ENCODE measurements around the gene SLC16A10.

SLC16A10 gene

GRCh38 chr6:111242452-111242851 lies 155.1 kb downstream of the SLC16A10 start:
- TF ChIP-seq TAF1 (IDR thresholded peaks at IDR 0.05; ENCODE audit: borderline replicate concordance, insufficient read depth, low read length) (no peak), FOXP2 (optimal IDR thresholded peaks at IDR 0.05; ENCODE audit: borderline replicate concordance, extremely low read depth, extremely low read length, insufficient read depth) (no peak), POLR2AphosphoS5 (IDR thresholded peaks at IDR 0.05; ENCODE audit: low read depth, low read length) (no peak), REST (IDR thresholded peaks at IDR 0.05; ENCODE audit: insufficient read depth in 1 of 2, low read depth in 2 of 2, low read length in 2 of 2) (no peak), SIN3A (IDR thresholded peaks at IDR 0.05; ENCODE audit: borderline replicate concordance, insufficient read depth, low read length) (no peak)

DNA sequence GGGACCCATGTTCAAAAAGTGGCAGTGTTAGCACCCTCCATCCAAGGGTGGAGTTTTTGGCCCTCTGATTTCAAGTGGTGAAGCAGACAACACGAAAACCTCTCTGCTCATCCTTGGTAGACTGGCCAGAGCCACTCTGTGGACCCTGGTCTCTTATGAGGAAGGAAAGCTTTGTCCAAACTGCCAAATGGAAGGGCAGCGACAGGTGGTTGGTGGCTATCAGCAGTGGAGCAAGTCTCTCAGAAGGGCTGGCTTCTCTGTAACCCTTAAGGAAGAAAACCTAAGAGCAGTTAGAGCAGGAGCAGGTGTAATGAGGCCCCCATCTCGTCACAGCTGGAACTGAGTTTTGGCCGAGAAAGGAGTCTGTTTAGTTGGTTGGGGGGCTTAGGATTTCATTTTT lies 155.8 kb downstream of the SLC16A10 start:
- TF ChIP-seq FOXP2 (optimal IDR thresholded peaks at IDR 0.05; ENCODE audit: borderline replicate concordance, extremely low read depth, extremely low read length, insufficient read depth): no peak
- TF ChIP-seq TAF1 (IDR thresholded peaks at IDR 0.05; ENCODE audit: borderline replicate concordance, insufficient read depth, low read length): no peak
- TF ChIP-seq REST (IDR thresholded peaks at IDR 0.05; ENCODE audit: insufficient read depth in 1 of 2, low read depth in 2 of 2, low read length in 2 of 2): no peak
- TF ChIP-seq POLR2AphosphoS5 (IDR thresholded peaks at IDR 0.05; ENCODE audit: low read depth, low read length): no peak

DNA sequence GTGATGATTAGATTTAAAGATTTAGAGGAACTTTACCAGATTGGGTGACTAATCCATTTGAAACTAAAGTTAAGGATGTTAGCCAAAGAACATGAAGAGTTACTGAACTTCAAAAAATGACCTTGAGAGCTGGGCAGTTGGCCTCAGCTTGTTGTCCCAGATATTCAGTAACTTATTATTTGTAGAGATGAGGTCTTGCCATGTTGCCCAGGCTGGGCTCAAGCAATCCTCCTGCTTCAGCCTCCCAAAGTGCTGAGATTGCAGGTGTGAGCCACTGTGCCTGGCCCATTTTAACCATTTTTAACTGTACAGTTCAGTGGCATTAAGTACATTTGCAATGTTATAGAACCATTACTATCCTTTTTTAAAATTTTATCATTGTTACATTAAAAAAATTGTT lies 161.5 kb downstream of the SLC16A10 start:
- no peak for TF ChIP-seq POLR2AphosphoS5 (IDR thresholded peaks at IDR 0.05; ENCODE audit: low read depth, low read length)
- TF ChIP-seq TAF1 (IDR thresholded peaks at IDR 0.05; ENCODE audit: borderline replicate concordance, insufficient read depth, low read length): no peak
- TF ChIP-seq FOXP2 (optimal IDR thresholded peaks at IDR 0.05; ENCODE audit: borderline replicate concordance, extremely low read depth, extremely low read length, insufficient read depth): no peak
- no peak for TF ChIP-seq REST (IDR thresholded peaks at IDR 0.05; ENCODE audit: insufficient read depth in 1 of 2, low read depth in 2 of 2, low read length in 2 of 2)
- TF ChIP-seq SIN3A (IDR thresholded peaks at IDR 0.05; ENCODE audit: borderline replicate concordance, insufficient read depth, low read length): no peak

GRCh38 chr6:111250791-111251354 lies 163.6 kb downstream of the SLC16A10 start:
- TF ChIP-seq TAF1 (IDR thresholded peaks at IDR 0.05; ENCODE audit: borderline replicate concordance, insufficient read depth, low read length): no peak
- TF ChIP-seq POLR2AphosphoS5 (IDR thresholded peaks at IDR 0.05; ENCODE audit: low read depth, low read length): no peak
- no peak for TF ChIP-seq FOXP2 (optimal IDR thresholded peaks at IDR 0.05; ENCODE audit: borderline replicate concordance, extremely low read depth, extremely low read length, insufficient read depth)
- no peak for TF ChIP-seq SIN3A (IDR thresholded peaks at IDR 0.05; ENCODE audit: borderline replicate concordance, insufficient read depth, low read length)
- no peak for TF ChIP-seq REST (IDR thresholded peaks at IDR 0.05; ENCODE audit: insufficient read depth in 1 of 2, low read depth in 2 of 2, low read length in 2 of 2)

GRCh38 chr6:111252726-111253125 lies 165.4 kb downstream of the SLC16A10 start:
- no peak for TF ChIP-seq SIN3A (IDR thresholded peaks at IDR 0.05; ENCODE audit: borderline replicate concordance, insufficient read depth, low read length)
- TF ChIP-seq POLR2AphosphoS5 (IDR thresholded peaks at IDR 0.05; ENCODE audit: low read depth, low read length): no peak
- no peak for TF ChIP-seq FOXP2 (optimal IDR thresholded peaks at IDR 0.05; ENCODE audit: borderline replicate concordance, extremely low read depth, extremely low read length, insufficient read depth)
- no peak for TF ChIP-seq REST (IDR thresholded peaks at IDR 0.05; ENCODE audit: insufficient read depth in 1 of 2, low read depth in 2 of 2, low read length in 2 of 2)
